ENCODE results near the gene NUDT14. TPM values are rescaled to one million over a fixed set of nuclear protein-coding genes. Genes with fewer than 3 reads are reported as not detected.
A peak's percentile ranks its signal among the peaks of the same experiment; 100 is the strongest.

The NUDT14 gene
- total RNA-seq, 2 donors from 2014 or later, result 32.9 to 36.5 TPM

GRCh38 chr14:105206873-105207272, 25.8 kb upstream of the NUDT14 start:
- H3K4me3 ChIP-seq, result no peak overlapping the region
- H3K36me3 ChIP-seq, result no peaks in the 10 kb centered on the region
- DNase-seq (ENCODE audit: low spot score), result no peak
- TF ChIP-seq POLR2A (IDR thresholded peaks at IDR 0.05) (no peak), POLR2AphosphoS5 (IDR thresholded peaks at IDR 0.05) (no peak), CTCF (IDR thresholded peaks at IDR 0.05) (no peak)
- WGBS, result 56% methylated on average over 5 of the region's 5 CpGs
- no peaks in the 10 kb centered on the region for H3K4me1 ChIP-seq (replicated peaks)
- no peaks in the 10 kb centered on the region for H3K9me3 ChIP-seq
- H3K27me3 ChIP-seq (replicated peaks; ENCODE audit: insufficient read depth), result no peaks in the 10 kb centered on the region
- intact Hi-C loops (cut with DNase I), result loop anchor here (10.0 kb wide), 1 partner anchor 112 kb away; no protein-coding TSS in a partner anchor
- H3K27ac ChIP-seq, result no peak overlapping the region

GRCh38 chr14:105205673-105206208, 24.6 kb upstream of the NUDT14 start:
- Histone ChIP-seq H3K9me3 (no peaks in the 10 kb centered on the region), H3K27ac (no peak overlapping the region), H3K4me1 (replicated peaks) (no peaks in the 10 kb centered on the region), H3K4me3 (no peak overlapping the region), H3K27me3 (replicated peaks; ENCODE audit: insufficient read depth) (no peaks in the 10 kb centered on the region), H3K36me3 (no peaks in the 10 kb centered on the region)
- intact Hi-C loops (cut with DNase I), result loop anchor here (10.0 kb wide), 1 partner anchor 111 kb away; no protein-coding TSS in a partner anchor
- TF ChIP-seq CTCF (IDR thresholded peaks at IDR 0.05), result no peak
- no peak for TF ChIP-seq POLR2AphosphoS5 (IDR thresholded peaks at IDR 0.05)
- TF ChIP-seq POLR2A (IDR thresholded peaks at IDR 0.05), result no peak
- DNase-seq (ENCODE audit: low spot score), result no peak
- WGBS, result 32% methylated on average over 12 of the region's 12 CpGs

GRCh38 chr14:105204931-105205672, 24.0 kb upstream of the NUDT14 start:
- intact Hi-C loops (cut with DNase I), result loop anchor here (5.0 to 10.0 kb wide), 2 partner anchors 77 to 110 kb away; no protein-coding TSS in a partner anchor
- H3K36me3 ChIP-seq, result no peaks in the 10 kb centered on the region
- 47% methylated on average over 18 of the region's 21 CpGs for WGBS
- no peak overlapping the region for H3K27ac ChIP-seq
- no peak for DNase-seq (ENCODE audit: low spot score)
- no peak overlapping the region for H3K4me3 ChIP-seq
- TF ChIP-seq POLR2AphosphoS5 (IDR thresholded peaks at IDR 0.05) (no peak), POLR2A (IDR thresholded peaks at IDR 0.05) (no peak), CTCF (IDR thresholded peaks at IDR 0.05) (no peak)
- H3K27me3 ChIP-seq (replicated peaks; ENCODE audit: insufficient read depth), result peaks cover 4% of the 10 kb centered on the region
- no peaks in the 10 kb centered on the region for H3K9me3 ChIP-seq
- no peaks in the 10 kb centered on the region for H3K4me1 ChIP-seq (replicated peaks)

- Histone ChIP-seq H3K4me3 (no peak overlapping the region), H3K4me1 (replicated peaks) (no peaks in the 10 kb centered on the region)
- WGBS, result 52% methylated on average over 24 of the region's 24 CpGs
These were observed 23.3 kb upstream of the NUDT14 start for GRCh38 chr14:105204206-105204930.

More at GRCh38 chr14:105204206-105204930, 23.3 kb upstream of the NUDT14 start:
- TF ChIP-seq CTCF (IDR thresholded peaks at IDR 0.05), result no peak
- peak; percentile 17 for TF ChIP-seq POLR2AphosphoS5 (IDR thresholded peaks at IDR 0.05)
- H3K36me3 ChIP-seq, result no peaks in the 10 kb centered on the region
- no peak overlapping the region for H3K27ac ChIP-seq
- H3K9me3 ChIP-seq, result no peaks in the 10 kb centered on the region
- intact Hi-C loops (cut with DNase I), result loop anchor here (5.0 to 10.0 kb wide), 2 partner anchors 78 to 110 kb away; no protein-coding TSS in a partner anchor
- peaks cover 4% of the 10 kb centered on the region for H3K27me3 ChIP-seq (replicated peaks; ENCODE audit: insufficient read depth)
- DNase-seq (ENCODE audit: low spot score), result no peak

Measured in prostate gland (tissue), 2 donors.